Prostate gland (tissue), 2 donors: ENCODE results near the gene UGDH. TPM values are rescaled to one million over a fixed set of nuclear protein-coding genes. Genes with fewer than 3 reads are reported as not detected.

Source experiments
- DNase-seq: peaks from one replicate; pipeline ENCODE4 v3.0.0-alpha.2; 2019; ENCODE audit warnings: low spot score
- H3K27ac ChIP-seq, 2 donors: fragments of 200-600 bp; sonication (generic); 2 replicates each; pipeline ENCODE4 v1.5.1; 2017 to 2019
- H3K27me3 ChIP-seq: fragments of 200-600 bp; sonication (generic); replicated peaks from 2 replicates; pipeline ENCODE4 v1.5.1; 2019; ENCODE audit not compliant: insufficient read depth
- H3K36me3 ChIP-seq, 2 donors: fragments of 200-600 bp; sonication (generic); 1 replicate in 1 of 2; 2 replicates in 1 of 2; pipeline versions ENCODE4 v1.5.1 to v1.8.1; 2017 to 2019
- H3K4me1 ChIP-seq: fragments of 200-600 bp; sonication (generic); replicated peaks from 2 replicates; pipeline ENCODE4 v1.5.1; 2019
- H3K4me3 ChIP-seq, 2 donors: fragments of 200-600 bp; sonication (generic); 2 replicates each; pipeline ENCODE4 v1.5.1; 2017 to 2019
- H3K9me3 ChIP-seq: fragments of 200-600 bp; sonication (generic); 2 replicates; pipeline ENCODE4 v1.5.1; 2017
- CTCF ChIP-seq, 4 experiments: fragments of 200-600 bp in 2 of 4; fragments of 450-650 bp in 2 of 4; sonication (generic) in 2 of 4; IDR thresholded peaks; 1 replicate in 3 of 4; 2 replicates in 1 of 4; pipeline ENCODE4 v1.5.1; 2016 to 2019; ENCODE audit warnings: antibody characterized with exemption in 4 of 4, mild to moderate bottlenecking in 2 of 4, moderate library complexity in 2 of 4
- POLR2A ChIP-seq: fragments of 450-650 bp; IDR thresholded peaks from one replicate; pipeline ENCODE4 v1.6.1; 2016; ENCODE audit warnings: antibody characterized with exemption, mild to moderate bottlenecking
- POLR2AphosphoS5 ChIP-seq: sonication (generic); formaldehyde crosslinking; IDR thresholded peaks from one replicate; pipeline ENCODE4 v1.6.1; 2017; ENCODE audit warnings: antibody characterized with exemption
- WGBS: methylation state at CpG from one replicate; pipeline ENCODE4 v1.1.5; 2018; 5-methylcytosine and 5-hydroxymethylcytosine counted together
- intact Hi-C: fragments of 100-400 bp; cut with DNase I; formaldehyde crosslinking; loops from one replicate; pipeline ENCODE4 v1.14.2; 2022
- total RNA-seq, 2 donors: library from RNA; depleted of rRNA; stranded (reverse); fragments of >200 nt; gene quantifications; one replicate each; pipeline ENCODE4 v1.1.0, GENCODE V29; 2016

Gene UGDH
- total RNA-seq, 2 donors from 2014 or later = 59.0 to 147 TPM

GRCh38 chr4:39495446-39496213, 31.6 kb downstream of the UGDH start:
- intact Hi-C loops = no loop called here
- no peak overlapping the region for H3K4me3 ChIP-seq
- H3K27me3 ChIP-seq = no peaks in the 10 kb centered on the region
- peak; percentile 6 for DNase-seq
- no peaks in the 10 kb centered on the region for H3K4me1 ChIP-seq
- TF ChIP-seq CTCF (IDR thresholded peaks at IDR 0.05) = no peak
- no peak for TF ChIP-seq POLR2A
- no peak for TF ChIP-seq POLR2AphosphoS5
- no peaks in the 10 kb centered on the region for H3K9me3 ChIP-seq
- no peak overlapping the region for H3K27ac ChIP-seq
- 49% methylated on average over 4 of the region's 4 CpGs for WGBS
- no peaks in the 10 kb centered on the region for H3K36me3 ChIP-seq

- TF ChIP-seq POLR2AphosphoS5 = no peak
- no peak for TF ChIP-seq CTCF (IDR thresholded peaks at IDR 0.05)
- TF ChIP-seq POLR2A = no peak
- WGBS = 100% methylated on average over 1 of the region's 1 CpG
- no peaks in the 10 kb centered on the region for H3K4me1 ChIP-seq
- intact Hi-C loops = no loop called here
- no peaks in the 10 kb centered on the region for H3K27me3 ChIP-seq
- no peaks in the 10 kb centered on the region for H3K9me3 ChIP-seq
- no peak overlapping the region for H3K4me3 ChIP-seq
- H3K36me3 ChIP-seq = no peaks in the 10 kb centered on the region
- no peak overlapping the region for H3K27ac ChIP-seq
- no peak for DNase-seq
These were observed 32.9 kb downstream of the UGDH start for GRCh38 chr4:39494354-39494753.

- no peaks in the 10 kb centered on the region for H3K27me3 ChIP-seq
- H3K27ac ChIP-seq = no peak overlapping the region
- H3K36me3 ChIP-seq = no peaks in the 10 kb centered on the region
- intact Hi-C loops = no loop called here
- WGBS = 91% methylated on average over 2 of the region's 2 CpGs
- no peaks in the 10 kb centered on the region for H3K4me1 ChIP-seq
- TF ChIP-seq POLR2A (no peak), POLR2AphosphoS5 (no peak), CTCF (IDR thresholded peaks at IDR 0.05) (no peak)
- H3K9me3 ChIP-seq = no peaks in the 10 kb centered on the region
- no peak for DNase-seq
- H3K4me3 ChIP-seq = no peak overlapping the region
These were observed 36.9 kb downstream of the UGDH start for GRCh38 chr4:39490322-39490721.

GRCh38 chr4:39486221-39486804, 40.9 kb downstream of the UGDH start:
- H3K4me1 ChIP-seq = no peaks in the 10 kb centered on the region
- no peak overlapping the region for H3K4me3 ChIP-seq
- 72% methylated on average over 10 of the region's 10 CpGs for WGBS
- H3K9me3 ChIP-seq = no peaks in the 10 kb centered on the region
- H3K27ac ChIP-seq = no peak overlapping the region
- no peak for TF ChIP-seq POLR2A
- no peak for TF ChIP-seq CTCF (IDR thresholded peaks at IDR 0.05)
- no peak for TF ChIP-seq POLR2AphosphoS5
- intact Hi-C loops = no loop called here
- H3K36me3 ChIP-seq = no peaks in the 10 kb centered on the region
- H3K27me3 ChIP-seq = no peaks in the 10 kb centered on the region
- DNase-seq = no peak
